GM12891 (cell line): Measurements from ENCODE around the gene UTP3.

Experiments used
- POLR2A ChIP-seq: IDR thresholded peaks from 2 replicates; pipeline ENCODE4 v1.6.1; 2011; ENCODE audit warnings: low read depth, low read length, control low read depth
- POLR2AphosphoS5 ChIP-seq: IDR thresholded peaks from 2 replicates; pipeline ENCODE4 v1.6.1; 2011; ENCODE audit warnings: low read depth, low read length, control low read depth
- POU2F2 ChIP-seq: IDR thresholded peaks from 2 replicates; pipeline ENCODE4 v1.6.1; 2011; ENCODE audit warnings: low read depth, mild to moderate bottlenecking, control low read depth, low read length, moderate library complexity
- TAF1 ChIP-seq: IDR thresholded peaks from 2 replicates; pipeline ENCODE4 v1.6.1; 2011; ENCODE audit warnings: low read depth, low read length, control low read depth

GRCh38 chr4:70739496-70740337, 51.4 kb downstream of the UTP3 start:
- TF ChIP-seq POLR2AphosphoS5: no peak
- TF ChIP-seq POLR2A: no peak
- TF ChIP-seq TAF1: no peak
- TF ChIP-seq POU2F2: no peak
